Endothelial cell (in vitro differentiated cells): Measurements from ENCODE around the gene RPAP3. TPM values are rescaled to one million over a fixed set of nuclear protein-coding genes. Genes with fewer than 3 reads are reported as not detected.

Experiments
- DNase-seq: peaks from one replicate; pipeline ENCODE4 v3.0.0; 2021; ENCODE audit warnings: low spot score
- H3K27ac Mint-ChIP-seq: one replicate; pipeline ENCODE4 v1.8.0; 2021; ENCODE audit warnings: mixed read lengths, inconsistent platforms; ENCODE audit not compliant: unreplicated experiment
- H3K27me3 Mint-ChIP-seq: one replicate; pipeline ENCODE4 v1.8.0; 2021; ENCODE audit warnings: mild to moderate bottlenecking, moderate library complexity, mixed read lengths, inconsistent platforms; ENCODE audit not compliant: unreplicated experiment
- H3K36me3 Mint-ChIP-seq: one replicate; pipeline ENCODE4 v1.8.0; 2021; ENCODE audit warnings: mild to moderate bottlenecking, low read depth, mixed read lengths, inconsistent platforms; ENCODE audit not compliant: unreplicated experiment
- H3K4me1 Mint-ChIP-seq: one replicate; pipeline ENCODE4 v1.8.0; 2021; ENCODE audit warnings: mild to moderate bottlenecking, mixed read lengths, inconsistent platforms; ENCODE audit not compliant: unreplicated experiment
- H3K4me3 Mint-ChIP-seq: one replicate; pipeline ENCODE4 v1.8.0; 2021; ENCODE audit warnings: mild to moderate bottlenecking, mixed read lengths, inconsistent platforms; ENCODE audit not compliant: unreplicated experiment
- H3K9me3 Mint-ChIP-seq: one replicate; pipeline ENCODE4 v1.8.0; 2021; ENCODE audit warnings: mixed read lengths, inconsistent platforms; ENCODE audit not compliant: unreplicated experiment
- total RNA-seq: library from RNA; stranded (reverse); fragmentation: NEBNext Ultra II Directional; extraction: Animal tissue kit (Norgen Biotek cat#: 25700); gene quantifications from one replicate; pipeline ENCODE4 v1.2.1, GENCODE V29; 2021; ENCODE audit not compliant: unreplicated experiment
- TF ChIP-seq, protein P1 (sequence below): fragments of 200-600 bp; sonication (generic); IDR thresholded peaks from one replicate; pipeline ENCODE4 v1.5.0; 2021; ENCODE audit warnings: antibody characterized with exemption; ENCODE audit not compliant: unreplicated experiment

Gene RPAP3
- total RNA-seq, 1 donor from 2014 or later = 36.8 TPM

DNA sequence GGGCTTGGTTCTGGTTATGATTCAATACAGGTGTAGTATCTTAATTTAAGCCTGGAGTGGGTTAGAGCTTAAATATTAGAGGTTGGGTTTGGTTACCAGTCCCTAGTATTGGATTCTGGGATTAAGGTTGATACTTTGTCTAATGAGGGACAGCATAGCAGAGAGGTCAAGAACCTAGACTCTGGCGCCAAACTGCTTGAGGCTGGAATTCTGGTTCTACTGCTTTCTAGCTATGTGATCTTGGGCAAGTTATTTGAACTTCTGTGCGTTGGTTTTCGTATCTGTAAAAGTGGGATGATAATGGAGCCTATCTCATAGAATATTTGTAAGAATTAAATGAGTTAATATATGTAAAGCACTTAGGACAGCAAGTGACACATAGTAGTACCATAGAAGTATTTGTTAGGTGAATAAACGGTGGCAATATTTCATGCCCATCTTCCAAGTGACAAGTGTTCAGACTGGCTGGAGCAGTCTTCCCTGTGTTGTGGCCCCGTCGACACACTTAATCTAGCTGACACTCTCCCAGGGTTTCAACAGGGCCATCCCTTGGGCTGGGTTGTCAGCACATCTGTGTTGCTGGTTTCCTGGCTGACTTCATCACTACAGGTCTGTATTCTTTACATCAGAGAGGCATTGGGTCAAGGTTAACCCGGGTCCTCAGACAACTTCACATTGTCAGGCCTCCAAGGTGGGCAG lies 16.5 kb upstream of the RPAP3 start:
- DNase-seq = no peak
- TF ChIP-seq, protein P1, sequence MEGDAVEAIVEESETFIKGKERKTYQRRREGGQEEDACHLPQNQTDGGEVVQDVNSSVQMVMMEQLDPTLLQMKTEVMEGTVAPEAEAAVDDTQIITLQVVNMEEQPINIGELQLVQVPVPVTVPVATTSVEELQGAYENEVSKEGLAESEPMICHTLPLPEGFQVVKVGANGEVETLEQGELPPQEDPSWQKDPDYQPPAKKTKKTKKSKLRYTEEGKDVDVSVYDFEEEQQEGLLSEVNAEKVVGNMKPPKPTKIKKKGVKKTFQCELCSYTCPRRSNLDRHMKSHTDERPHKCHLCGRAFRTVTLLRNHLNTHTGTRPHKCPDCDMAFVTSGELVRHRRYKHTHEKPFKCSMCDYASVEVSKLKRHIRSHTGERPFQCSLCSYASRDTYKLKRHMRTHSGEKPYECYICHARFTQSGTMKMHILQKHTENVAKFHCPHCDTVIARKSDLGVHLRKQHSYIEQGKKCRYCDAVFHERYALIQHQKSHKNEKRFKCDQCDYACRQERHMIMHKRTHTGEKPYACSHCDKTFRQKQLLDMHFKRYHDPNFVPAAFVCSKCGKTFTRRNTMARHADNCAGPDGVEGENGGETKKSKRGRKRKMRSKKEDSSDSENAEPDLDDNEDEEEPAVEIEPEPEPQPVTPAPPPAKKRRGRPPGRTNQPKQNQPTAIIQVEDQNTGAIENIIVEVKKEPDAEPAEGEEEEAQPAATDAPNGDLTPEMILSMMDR = no peak
- no peak overlapping the region for H3K27ac Mint-ChIP-seq
- H3K4me1 Mint-ChIP-seq = peaks cover 22% of the 10 kb centered on the region
- H3K9me3 Mint-ChIP-seq = no peaks in the 10 kb centered on the region
- peaks cover 14% of the 10 kb centered on the region for H3K27me3 Mint-ChIP-seq
- H3K36me3 Mint-ChIP-seq = peaks cover 6% of the 10 kb centered on the region
- H3K4me3 Mint-ChIP-seq = no peak overlapping the region

DNA sequence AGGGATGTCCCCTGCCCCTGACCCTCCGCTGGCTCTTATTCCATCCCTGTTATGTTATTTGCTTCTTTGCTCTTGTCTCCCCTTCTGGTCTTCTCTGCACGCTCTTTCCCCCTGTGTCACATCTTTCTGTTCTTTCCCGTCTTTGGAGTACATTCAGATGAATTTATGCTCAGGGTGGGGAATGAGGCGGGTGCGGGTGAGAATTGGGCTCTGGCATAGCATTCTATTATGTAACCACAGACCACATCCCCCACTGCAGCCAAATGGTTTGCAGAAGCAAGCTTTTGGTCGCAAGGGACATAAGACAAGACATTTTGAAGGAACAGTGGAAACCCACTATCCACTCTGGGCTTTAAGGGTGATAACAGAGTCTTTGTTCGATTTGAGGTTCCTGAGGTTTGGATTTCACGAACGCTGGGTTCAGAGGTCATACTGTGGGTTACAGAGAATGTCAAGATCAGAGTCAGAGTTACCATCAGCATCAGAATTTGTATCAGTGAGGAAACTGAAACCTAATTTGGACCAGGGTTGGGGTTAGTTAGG lies 15.7 kb upstream of the RPAP3 start:
- no peak overlapping the region for H3K27ac Mint-ChIP-seq
- H3K27me3 Mint-ChIP-seq = peaks cover 14% of the 10 kb centered on the region
- H3K4me3 Mint-ChIP-seq = no peak overlapping the region
- H3K4me1 Mint-ChIP-seq = peaks cover 30% of the 10 kb centered on the region
- DNase-seq = no peak
- peaks cover 6% of the 10 kb centered on the region for H3K36me3 Mint-ChIP-seq
- H3K9me3 Mint-ChIP-seq = no peaks in the 10 kb centered on the region
- TF ChIP-seq, protein P1 = no peak

DNA sequence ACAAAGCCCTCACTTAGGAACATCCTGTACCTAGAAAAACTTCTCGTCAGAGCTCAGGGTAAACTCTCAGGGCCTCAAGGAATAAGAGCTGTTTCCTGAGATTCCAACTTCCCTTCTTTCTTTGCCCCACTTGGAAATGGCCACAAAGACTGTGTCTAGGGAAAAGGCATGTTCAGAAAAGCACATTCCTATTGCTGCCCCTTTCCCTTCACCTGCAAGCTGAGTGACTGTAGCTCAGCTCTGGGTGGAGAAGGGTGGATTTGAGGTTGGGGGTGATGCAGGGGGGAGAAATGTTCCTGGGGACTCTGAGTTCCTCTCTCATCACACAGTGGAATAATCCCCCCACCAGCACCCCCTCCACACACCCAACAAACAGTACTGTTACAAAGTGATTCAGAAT lies 12.7 kb upstream of the RPAP3 start:
- no peak for DNase-seq
- TF ChIP-seq, protein P1 = no peak
- H3K36me3 Mint-ChIP-seq = no peaks in the 10 kb centered on the region
- peak overlapping the region; percentile 51 for H3K4me3 Mint-ChIP-seq
- peak overlapping the region; percentile 99 for H3K27ac Mint-ChIP-seq
- peaks cover 40% of the 10 kb centered on the region for H3K4me1 Mint-ChIP-seq
- peaks cover 11% of the 10 kb centered on the region for H3K27me3 Mint-ChIP-seq
- H3K9me3 Mint-ChIP-seq = no peaks in the 10 kb centered on the region

DNA sequence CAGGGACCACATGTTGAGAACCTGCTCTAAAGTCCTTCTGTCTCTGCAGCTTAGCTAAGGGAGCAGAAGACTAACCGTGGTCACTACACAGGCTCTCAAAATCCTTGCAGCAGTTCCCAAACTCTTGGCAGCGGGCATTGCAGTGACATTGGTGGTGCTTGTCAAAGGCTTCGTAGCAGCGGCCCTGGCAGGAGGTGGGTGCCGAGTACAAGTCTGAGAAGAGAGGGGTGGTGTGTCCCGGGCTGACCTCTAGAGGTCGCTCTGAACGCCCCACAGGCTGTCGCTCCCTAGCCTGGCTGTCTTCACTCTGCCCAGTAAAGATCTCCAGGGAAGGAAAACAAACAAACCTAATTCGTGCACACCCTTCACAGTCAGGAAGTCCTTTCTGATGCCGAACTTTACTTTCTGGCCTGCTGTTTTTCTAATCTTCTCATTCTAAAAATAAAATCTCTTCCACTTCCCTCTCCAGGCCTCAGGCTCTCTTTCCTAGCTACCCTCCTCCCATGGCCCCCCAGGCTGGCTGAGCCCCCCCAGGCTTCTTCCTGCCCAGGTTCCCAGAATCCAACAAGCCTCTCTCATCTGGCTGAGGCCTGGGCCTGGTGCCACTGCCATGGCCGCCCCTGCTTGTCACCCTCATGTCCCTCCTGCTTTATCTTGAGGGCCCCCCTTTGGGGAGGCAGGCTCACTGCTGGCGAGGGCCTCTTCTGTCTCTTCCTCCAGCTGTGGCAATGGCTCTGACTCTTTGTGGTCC lies 11.8 kb upstream of the RPAP3 start:
- peak overlapping the region; percentile 51 for H3K4me3 Mint-ChIP-seq
- TF ChIP-seq, protein P1 = peak; percentile 62
- H3K4me1 Mint-ChIP-seq = peaks cover 40% of the 10 kb centered on the region
- H3K27me3 Mint-ChIP-seq = peaks cover 9% of the 10 kb centered on the region
- no peaks in the 10 kb centered on the region for H3K9me3 Mint-ChIP-seq
- H3K27ac Mint-ChIP-seq = peak overlapping the region; percentile 99
- no peaks in the 10 kb centered on the region for H3K36me3 Mint-ChIP-seq
- peak; percentile 89 for DNase-seq

DNA sequence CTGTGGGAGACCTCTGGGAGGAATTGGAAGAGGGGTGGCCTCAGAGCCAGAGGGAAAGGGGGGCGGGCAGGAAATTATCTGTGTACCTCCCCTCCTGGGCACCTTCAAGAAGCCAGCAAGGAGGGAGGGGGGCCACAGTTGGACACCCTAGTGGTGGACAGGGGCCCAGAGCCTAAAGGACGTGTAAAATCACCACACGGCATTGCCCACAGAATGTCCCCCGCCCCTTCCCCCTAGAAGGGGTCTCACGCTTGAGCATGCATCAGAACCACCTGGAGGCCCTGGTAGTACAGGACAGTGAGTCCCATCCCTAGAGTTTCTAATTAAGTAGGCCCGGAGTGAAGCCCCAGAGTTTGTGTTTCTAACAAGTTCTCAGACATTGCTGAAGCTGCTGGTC lies 11.2 kb upstream of the RPAP3 start:
- no peaks in the 10 kb centered on the region for H3K9me3 Mint-ChIP-seq
- H3K4me3 Mint-ChIP-seq = no peak overlapping the region
- peaks cover 9% of the 10 kb centered on the region for H3K27me3 Mint-ChIP-seq
- H3K4me1 Mint-ChIP-seq = peaks cover 40% of the 10 kb centered on the region
- H3K36me3 Mint-ChIP-seq = no peaks in the 10 kb centered on the region
- H3K27ac Mint-ChIP-seq = peak overlapping the region; percentile 75
- DNase-seq = no peak
- TF ChIP-seq, protein P1 = no peak
